ENCODE measurements around the gene PADI1.

The PADI1 gene

DNA sequence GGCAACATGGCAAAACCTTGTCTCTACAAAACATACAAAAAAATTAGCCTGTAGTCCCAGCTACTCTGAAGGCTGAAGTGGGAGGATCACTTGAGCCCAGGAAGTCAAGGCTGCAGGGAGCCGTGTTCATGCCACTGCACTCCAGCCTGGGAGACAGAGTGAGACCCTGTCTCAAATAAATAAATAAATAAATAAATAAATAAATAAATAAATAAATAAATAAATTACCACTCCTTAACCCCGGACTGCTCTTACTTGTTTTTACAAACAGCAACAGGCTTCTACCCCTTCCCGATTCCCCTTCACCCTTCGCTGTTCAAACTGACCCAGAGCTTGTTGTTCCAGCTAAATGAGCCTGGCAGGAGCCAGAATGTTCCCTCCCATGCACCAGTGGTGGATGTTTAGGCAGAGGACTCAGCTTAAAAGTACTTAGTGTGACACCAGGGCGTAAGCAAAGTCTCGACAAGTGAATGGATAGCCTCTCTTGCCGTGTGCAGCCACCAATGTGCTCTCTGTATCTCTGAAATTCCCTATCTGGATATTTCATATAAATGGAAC is 22.5 kb downstream of the PADI1 start:
- Histone ChIP-seq H3F3A (ENCODE audit: insufficient read depth) (no peaks in the 10 kb centered on the region), H3K4me2 (ENCODE audit: low read depth, low read length, poor library complexity, severe bottlenecking) (no peak overlapping the region), H2AFZ (ENCODE audit: low read depth, low read length, severe bottlenecking) (no peak overlapping the region), H3K36me3 (ENCODE audit: low read length) (no peaks in the 10 kb centered on the region), H3K27ac (ENCODE audit: low read depth, low read length) (no peak overlapping the region), H4K20me1 (ENCODE audit: low read depth, low read length) (no peaks in the 10 kb centered on the region), H3K79me2 (ENCODE audit: insufficient read depth, low read length) (no peaks in the 10 kb centered on the region), H3K4me3 (ENCODE audit: insufficient read depth, low read length, poor library complexity, severe bottlenecking) (no peak overlapping the region), H3K27me3 (ENCODE audit: low read length) (no peaks in the 10 kb centered on the region), H3K9me3 (ENCODE audit: insufficient read depth, low read length) (no peaks in the 10 kb centered on the region), H3K9me2 (replicated peaks; ENCODE audit: insufficient read depth, low read length) (no peaks in the 10 kb centered on the region), H3K9ac (ENCODE audit: low read length) (no peak overlapping the region)
- TF ChIP-seq, protein P1, sequence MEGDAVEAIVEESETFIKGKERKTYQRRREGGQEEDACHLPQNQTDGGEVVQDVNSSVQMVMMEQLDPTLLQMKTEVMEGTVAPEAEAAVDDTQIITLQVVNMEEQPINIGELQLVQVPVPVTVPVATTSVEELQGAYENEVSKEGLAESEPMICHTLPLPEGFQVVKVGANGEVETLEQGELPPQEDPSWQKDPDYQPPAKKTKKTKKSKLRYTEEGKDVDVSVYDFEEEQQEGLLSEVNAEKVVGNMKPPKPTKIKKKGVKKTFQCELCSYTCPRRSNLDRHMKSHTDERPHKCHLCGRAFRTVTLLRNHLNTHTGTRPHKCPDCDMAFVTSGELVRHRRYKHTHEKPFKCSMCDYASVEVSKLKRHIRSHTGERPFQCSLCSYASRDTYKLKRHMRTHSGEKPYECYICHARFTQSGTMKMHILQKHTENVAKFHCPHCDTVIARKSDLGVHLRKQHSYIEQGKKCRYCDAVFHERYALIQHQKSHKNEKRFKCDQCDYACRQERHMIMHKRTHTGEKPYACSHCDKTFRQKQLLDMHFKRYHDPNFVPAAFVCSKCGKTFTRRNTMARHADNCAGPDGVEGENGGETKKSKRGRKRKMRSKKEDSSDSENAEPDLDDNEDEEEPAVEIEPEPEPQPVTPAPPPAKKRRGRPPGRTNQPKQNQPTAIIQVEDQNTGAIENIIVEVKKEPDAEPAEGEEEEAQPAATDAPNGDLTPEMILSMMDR (IDR thresholded peaks at IDR 0.05; ENCODE audit: insufficient read depth, low read length, poor library complexity, severe bottlenecking): no peak
- no peak for TF ChIP-seq EZH2phosphoT487 (conservative IDR thresholded peaks at IDR 0.05; ENCODE audit: low read length)

DNA sequence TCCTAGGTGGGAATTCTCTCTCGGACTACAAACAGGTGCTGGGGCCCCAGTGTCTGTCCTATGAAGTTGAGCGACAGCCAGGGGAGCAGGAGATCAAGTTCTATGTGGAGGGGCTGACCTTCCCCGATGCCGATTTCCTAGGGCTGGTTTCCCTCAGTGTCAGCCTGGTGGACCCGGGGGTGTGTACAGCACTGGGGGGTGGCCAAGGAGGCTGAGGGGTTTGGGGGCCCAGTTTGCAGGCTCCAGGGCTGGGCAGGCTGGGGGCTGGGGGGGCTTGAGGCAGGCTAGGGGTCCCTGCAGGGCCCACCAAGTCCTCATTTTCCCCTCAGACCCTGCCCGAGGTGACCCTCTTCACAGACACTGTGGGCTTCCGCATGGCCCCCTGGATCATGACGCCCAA is 23.7 kb downstream of the PADI1 start:
- no peaks in the 10 kb centered on the region for H3K9me2 ChIP-seq (replicated peaks; ENCODE audit: insufficient read depth, low read length)
- H3F3A ChIP-seq (ENCODE audit: insufficient read depth): no peaks in the 10 kb centered on the region
- no peak overlapping the region for H3K4me2 ChIP-seq (ENCODE audit: low read depth, low read length, poor library complexity, severe bottlenecking)
- H3K9ac ChIP-seq (ENCODE audit: low read length): no peak overlapping the region
- H3K36me3 ChIP-seq (ENCODE audit: low read length): no peaks in the 10 kb centered on the region
- H3K4me3 ChIP-seq (ENCODE audit: insufficient read depth, low read length, poor library complexity, severe bottlenecking): no peak overlapping the region
- TF ChIP-seq, protein P1 (IDR thresholded peaks at IDR 0.05; ENCODE audit: insufficient read depth, low read length, poor library complexity, severe bottlenecking): no peak
- TF ChIP-seq EZH2phosphoT487 (conservative IDR thresholded peaks at IDR 0.05; ENCODE audit: low read length): no peak
- no peaks in the 10 kb centered on the region for H4K20me1 ChIP-seq (ENCODE audit: low read depth, low read length)
- H2AFZ ChIP-seq (ENCODE audit: low read depth, low read length, severe bottlenecking): no peak overlapping the region
- no peaks in the 10 kb centered on the region for H3K79me2 ChIP-seq (ENCODE audit: insufficient read depth, low read length)
- H3K27ac ChIP-seq (ENCODE audit: low read depth, low read length): no peak overlapping the region
- H3K27me3 ChIP-seq (ENCODE audit: low read length): no peaks in the 10 kb centered on the region
- no peaks in the 10 kb centered on the region for H3K9me3 ChIP-seq (ENCODE audit: insufficient read depth, low read length)

DNA sequence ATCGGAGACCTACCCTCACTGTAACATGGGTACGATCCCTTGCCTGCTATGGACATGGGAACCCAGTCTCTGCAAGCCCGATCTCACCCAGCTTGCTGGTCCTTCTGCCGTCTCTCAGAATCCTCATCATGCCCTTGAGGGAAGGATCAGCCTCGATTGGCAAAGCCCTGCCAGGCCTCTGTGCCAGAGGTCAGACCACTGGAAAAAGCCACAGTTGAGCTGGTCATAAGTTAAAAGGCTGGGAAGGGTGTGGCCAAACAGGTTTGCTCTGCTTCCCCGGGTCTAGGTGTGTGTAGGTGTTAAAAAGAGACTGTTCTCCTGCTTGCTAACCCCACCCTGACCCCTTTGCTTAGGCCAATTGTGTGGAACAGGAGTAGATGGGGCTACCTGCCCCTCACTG is 24.5 kb downstream of the PADI1 start:
- Histone ChIP-seq H2AFZ (ENCODE audit: low read depth, low read length, severe bottlenecking) (no peak overlapping the region), H3K27me3 (ENCODE audit: low read length) (no peaks in the 10 kb centered on the region)

More for the DNA sequence above, 24.5 kb downstream of the PADI1 start:
- H3K9ac ChIP-seq (ENCODE audit: low read length): no peak overlapping the region
- H3K27ac ChIP-seq (ENCODE audit: low read depth, low read length): no peak overlapping the region
- TF ChIP-seq, protein P1 (IDR thresholded peaks at IDR 0.05; ENCODE audit: insufficient read depth, low read length, poor library complexity, severe bottlenecking): no peak
- TF ChIP-seq EZH2phosphoT487 (conservative IDR thresholded peaks at IDR 0.05; ENCODE audit: low read length): no peak
- H3F3A ChIP-seq (ENCODE audit: insufficient read depth): no peaks in the 10 kb centered on the region
- no peak overlapping the region for H3K4me3 ChIP-seq (ENCODE audit: insufficient read depth, low read length, poor library complexity, severe bottlenecking)
- no peaks in the 10 kb centered on the region for H3K9me3 ChIP-seq (ENCODE audit: insufficient read depth, low read length)
- no peak overlapping the region for H3K4me2 ChIP-seq (ENCODE audit: low read depth, low read length, poor library complexity, severe bottlenecking)
- no peaks in the 10 kb centered on the region for H3K9me2 ChIP-seq (replicated peaks; ENCODE audit: insufficient read depth, low read length)
- no peaks in the 10 kb centered on the region for H3K79me2 ChIP-seq (ENCODE audit: insufficient read depth, low read length)
- H3K36me3 ChIP-seq (ENCODE audit: low read length): no peaks in the 10 kb centered on the region
- no peaks in the 10 kb centered on the region for H4K20me1 ChIP-seq (ENCODE audit: low read depth, low read length)

Measured in SU-DHL-6 (cell line).